Suprapubic skin (tissue), 4 donors: Measurements from ENCODE around the gene GALNT8. TPM values are rescaled to one million over a fixed set of nuclear protein-coding genes. Genes with fewer than 3 reads are reported as not detected.

ENCODE experiments used
- DNase-seq, 2 donors: peaks; one replicate each; pipeline ENCODE4 v3.0.0-alpha.2; 2019; ENCODE audit warnings: low spot score in 2 of 2
- H3K27ac ChIP-seq: fragments of 200-600 bp; sonication (generic); one replicate; pipeline ENCODE4 v1.5.1; 2019
- H3K27me3 ChIP-seq: fragments of 200-600 bp; sonication (generic); one replicate; pipeline ENCODE4 v1.5.1; 2019
- H3K36me3 ChIP-seq: fragments of 200-600 bp; sonication (generic); one replicate; pipeline ENCODE4 v1.5.1; 2019
- H3K4me1 ChIP-seq: fragments of 200-600 bp; sonication (generic); one replicate; pipeline ENCODE4 v1.5.1; 2019
- H3K4me3 ChIP-seq: fragments of 200-600 bp; sonication (generic); one replicate; pipeline ENCODE4 v1.5.1; 2019; ENCODE audit warnings: mild to moderate bottlenecking
- H3K9me3 ChIP-seq: fragments of 200-600 bp; sonication (generic); one replicate; pipeline ENCODE4 v1.5.1; 2019
- EP300 ChIP-seq: sonication (generic); formaldehyde crosslinking; IDR thresholded peaks from one replicate; pipeline ENCODE4 v1.6.1; 2017; ENCODE audit warnings: antibody characterized with exemption
- POLR2A ChIP-seq, 2 donors: fragments of 450-650 bp; IDR thresholded peaks; one replicate each; pipeline ENCODE4 v1.6.1; 2017; ENCODE audit warnings: antibody characterized with exemption in 2 of 2, mild to moderate bottlenecking in 2 of 2, moderate library complexity in 2 of 2
- POLR2AphosphoS5 ChIP-seq, 3 donors: sonication (generic); formaldehyde crosslinking; IDR thresholded peaks; one replicate each; pipeline ENCODE4 v1.6.1; 2017; ENCODE audit warnings: antibody characterized with exemption in 3 of 3
- WGBS: methylation state at CpG from one replicate; pipeline ENCODE4 v1.1.5; 2018; 5-methylcytosine and 5-hydroxymethylcytosine counted together
- total RNA-seq, 4 donors: library from RNA; depleted of rRNA; stranded (reverse); fragments of >200 nt; gene quantifications; one replicate each; pipeline ENCODE4 v1.1.0, GENCODE V29; 2016
- TF ChIP-seq, protein P1 (sequence below), 2 donors: fragments of 200-600 bp in 1 of 2; fragments of 450-650 bp in 1 of 2; sonication (generic) in 1 of 2; IDR thresholded peaks; one replicate each; pipeline ENCODE4 v1.5.1; 2016 to 2019; ENCODE audit warnings: antibody characterized with exemption in 2 of 2, mild to moderate bottlenecking in 1 of 2, moderate library complexity in 1 of 2

Gene GALNT8
- total RNA-seq, 4 donors from 2014 or later = 0.34 to 0.72 (median 0.59) TPM; not detected in 1

GRCh38 chr12:4786795-4787194 is 66.6 kb downstream of the GALNT8 start:
- Histone ChIP-seq H3K4me3 (no peak overlapping the region), H3K27ac (no peak overlapping the region), H3K4me1 (no peaks in the 10 kb centered on the region), H3K36me3 (no peaks in the 10 kb centered on the region), H3K9me3 (no peaks in the 10 kb centered on the region), H3K27me3 (peaks cover 3% of the 10 kb centered on the region)
- TF ChIP-seq, protein P1, sequence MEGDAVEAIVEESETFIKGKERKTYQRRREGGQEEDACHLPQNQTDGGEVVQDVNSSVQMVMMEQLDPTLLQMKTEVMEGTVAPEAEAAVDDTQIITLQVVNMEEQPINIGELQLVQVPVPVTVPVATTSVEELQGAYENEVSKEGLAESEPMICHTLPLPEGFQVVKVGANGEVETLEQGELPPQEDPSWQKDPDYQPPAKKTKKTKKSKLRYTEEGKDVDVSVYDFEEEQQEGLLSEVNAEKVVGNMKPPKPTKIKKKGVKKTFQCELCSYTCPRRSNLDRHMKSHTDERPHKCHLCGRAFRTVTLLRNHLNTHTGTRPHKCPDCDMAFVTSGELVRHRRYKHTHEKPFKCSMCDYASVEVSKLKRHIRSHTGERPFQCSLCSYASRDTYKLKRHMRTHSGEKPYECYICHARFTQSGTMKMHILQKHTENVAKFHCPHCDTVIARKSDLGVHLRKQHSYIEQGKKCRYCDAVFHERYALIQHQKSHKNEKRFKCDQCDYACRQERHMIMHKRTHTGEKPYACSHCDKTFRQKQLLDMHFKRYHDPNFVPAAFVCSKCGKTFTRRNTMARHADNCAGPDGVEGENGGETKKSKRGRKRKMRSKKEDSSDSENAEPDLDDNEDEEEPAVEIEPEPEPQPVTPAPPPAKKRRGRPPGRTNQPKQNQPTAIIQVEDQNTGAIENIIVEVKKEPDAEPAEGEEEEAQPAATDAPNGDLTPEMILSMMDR (IDR thresholded peaks at IDR 0.05) = no peak
- TF ChIP-seq POLR2A (IDR thresholded peaks at IDR 0.05) (no peak), POLR2AphosphoS5 (IDR thresholded peaks at IDR 0.05) (no peak), EP300 (no peak)
- WGBS = 90% methylated on average over 5 of the region's 5 CpGs
- DNase-seq = peak in 1 of 2 donors; percentile 13

DNA sequence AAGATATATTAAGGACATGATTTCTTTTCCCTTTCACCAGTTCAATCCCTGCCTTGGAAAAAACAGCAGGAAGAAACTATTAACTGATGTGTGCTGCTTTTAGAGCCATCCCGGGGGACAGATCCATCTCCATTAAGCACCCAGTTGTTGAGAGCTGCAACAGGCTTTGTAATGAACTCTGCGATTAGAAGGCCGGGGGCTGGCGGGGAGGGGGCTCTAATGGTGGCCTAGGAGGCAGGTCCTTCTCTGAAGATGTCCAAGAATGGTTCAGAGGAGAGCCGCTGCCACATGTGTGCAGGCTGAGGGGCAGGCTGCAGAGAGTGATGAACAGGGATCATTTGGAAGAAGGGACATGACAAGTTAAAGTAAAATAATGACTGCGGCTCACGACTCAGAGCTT is 67.8 kb downstream of the GALNT8 start:
- TF ChIP-seq POLR2AphosphoS5 (IDR thresholded peaks at IDR 0.05) (no peak), EP300 (no peak), POLR2A (IDR thresholded peaks at IDR 0.05) (no peak)
- TF ChIP-seq, protein P1 (IDR thresholded peaks at IDR 0.05) = no peak
- WGBS = 61% methylated on average over 7 of the region's 7 CpGs
- Histone ChIP-seq H3K4me1 (no peaks in the 10 kb centered on the region), H3K4me3 (no peak overlapping the region), H3K9me3 (no peaks in the 10 kb centered on the region), H3K27me3 (peaks cover 3% of the 10 kb centered on the region), H3K36me3 (no peaks in the 10 kb centered on the region), H3K27ac (no peak overlapping the region)
- DNase-seq = peak in 1 of 2 donors; percentile 50

- Histone ChIP-seq H3K27me3 (peaks cover 3% of the 10 kb centered on the region), H3K27ac (no peak overlapping the region), H3K4me3 (no peak overlapping the region), H3K9me3 (no peaks in the 10 kb centered on the region), H3K36me3 (no peaks in the 10 kb centered on the region), H3K4me1 (no peaks in the 10 kb centered on the region)
- TF ChIP-seq POLR2A (IDR thresholded peaks at IDR 0.05) (no peak), POLR2AphosphoS5 (IDR thresholded peaks at IDR 0.05) (no peak), EP300 (no peak)
- TF ChIP-seq, protein P1 (IDR thresholded peaks at IDR 0.05) = no peak
- peak in 1 of 2 donors; percentile 21 for DNase-seq
- 89% methylated on average over 9 of the region's 9 CpGs for WGBS
Observed at GRCh38 chr12:4789776-4790175, 69.6 kb downstream of the GALNT8 start.

- WGBS = 97% methylated on average over 3 of the region's 3 CpGs
Observed at GRCh38 chr12:4791497-4791896, 71.3 kb downstream of the GALNT8 start.

DNA sequence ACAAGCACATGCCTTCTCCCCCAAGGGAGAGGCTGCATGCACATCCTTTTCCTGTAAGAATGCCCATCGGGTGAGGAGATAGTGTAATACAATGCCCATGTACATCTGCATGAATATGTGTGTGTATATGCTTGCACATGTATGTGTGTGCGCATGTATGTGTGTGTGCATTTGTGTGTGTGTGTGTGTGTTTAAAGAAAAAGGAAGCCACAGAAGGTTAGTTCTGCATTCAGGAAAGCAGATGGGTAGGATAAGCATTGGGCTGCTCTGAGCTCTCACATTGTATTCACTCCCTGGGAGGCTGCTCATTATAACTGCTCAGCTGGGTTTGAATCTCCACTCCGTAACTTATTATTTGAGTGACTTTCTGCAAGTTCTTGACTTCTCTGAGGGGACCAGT is 74.3 kb downstream of the GALNT8 start:
- no peaks in the 10 kb centered on the region for H3K4me1 ChIP-seq
- H3K27me3 ChIP-seq = peaks cover 13% of the 10 kb centered on the region
- 86% methylated on average over 3 of the region's 3 CpGs for WGBS
- no peaks in the 10 kb centered on the region for H3K36me3 ChIP-seq
- H3K4me3 ChIP-seq = no peak overlapping the region
- no peak overlapping the region for H3K27ac ChIP-seq
- no peaks in the 10 kb centered on the region for H3K9me3 ChIP-seq
- TF ChIP-seq, protein P1 (IDR thresholded peaks at IDR 0.05) = no peak
- TF ChIP-seq POLR2A (IDR thresholded peaks at IDR 0.05) (no peak), EP300 (no peak), POLR2AphosphoS5 (IDR thresholded peaks at IDR 0.05) (no peak)
- DNase-seq = no peak

More at GRCh38 chr12:4791497-4791896, 71.3 kb downstream of the GALNT8 start:
- Histone ChIP-seq H3K27ac (no peak overlapping the region), H3K4me3 (no peak overlapping the region), H3K9me3 (no peaks in the 10 kb centered on the region), H3K4me1 (no peaks in the 10 kb centered on the region), H3K27me3 (peaks cover 6% of the 10 kb centered on the region), H3K36me3 (no peaks in the 10 kb centered on the region)
- no peak for DNase-seq
- TF ChIP-seq POLR2A (IDR thresholded peaks at IDR 0.05) = no peak
- TF ChIP-seq POLR2AphosphoS5 (IDR thresholded peaks at IDR 0.05) = no peak

GRCh38 chr12:4796216-4796615 is 76.0 kb downstream of the GALNT8 start:
- Histone ChIP-seq H3K27me3 (peaks cover 13% of the 10 kb centered on the region), H3K4me3 (no peak overlapping the region), H3K27ac (no peak overlapping the region), H3K4me1 (no peaks in the 10 kb centered on the region), H3K36me3 (no peaks in the 10 kb centered on the region), H3K9me3 (no peaks in the 10 kb centered on the region)
- no peak for DNase-seq
- TF ChIP-seq POLR2AphosphoS5 (IDR thresholded peaks at IDR 0.05) (no peak), POLR2A (IDR thresholded peaks at IDR 0.05) (no peak), EP300 (no peak)
- TF ChIP-seq, protein P1 (IDR thresholded peaks at IDR 0.05) = no peak
- 52% methylated on average over 9 of the region's 9 CpGs for WGBS
